ENCODE data around the gene CROCC2.

- TF ChIP-seq CTCF (IDR thresholded peaks at IDR 0.05; ENCODE audit: borderline replicate concordance, extremely low read depth, low read length, poor library complexity, severe bottlenecking) (no peak), EZH2 (IDR thresholded peaks at IDR 0.05; ENCODE audit: borderline replicate concordance, low read depth, low read length, severe bottlenecking) (no peak)
Observed at GRCh38 chr2:240901986-240902614, 4.0 kb upstream of the CROCC2 start.

Data from DND-41 (cell line).